ENCODE data around the gene CARNS1. TPM values are rescaled to one million over a fixed set of nuclear protein-coding genes. Genes with fewer than 3 reads are reported as not detected.

CARNS1 gene
- total RNA-seq, 1 experiment from 2014 or later: 1.1 TPM

DNA sequence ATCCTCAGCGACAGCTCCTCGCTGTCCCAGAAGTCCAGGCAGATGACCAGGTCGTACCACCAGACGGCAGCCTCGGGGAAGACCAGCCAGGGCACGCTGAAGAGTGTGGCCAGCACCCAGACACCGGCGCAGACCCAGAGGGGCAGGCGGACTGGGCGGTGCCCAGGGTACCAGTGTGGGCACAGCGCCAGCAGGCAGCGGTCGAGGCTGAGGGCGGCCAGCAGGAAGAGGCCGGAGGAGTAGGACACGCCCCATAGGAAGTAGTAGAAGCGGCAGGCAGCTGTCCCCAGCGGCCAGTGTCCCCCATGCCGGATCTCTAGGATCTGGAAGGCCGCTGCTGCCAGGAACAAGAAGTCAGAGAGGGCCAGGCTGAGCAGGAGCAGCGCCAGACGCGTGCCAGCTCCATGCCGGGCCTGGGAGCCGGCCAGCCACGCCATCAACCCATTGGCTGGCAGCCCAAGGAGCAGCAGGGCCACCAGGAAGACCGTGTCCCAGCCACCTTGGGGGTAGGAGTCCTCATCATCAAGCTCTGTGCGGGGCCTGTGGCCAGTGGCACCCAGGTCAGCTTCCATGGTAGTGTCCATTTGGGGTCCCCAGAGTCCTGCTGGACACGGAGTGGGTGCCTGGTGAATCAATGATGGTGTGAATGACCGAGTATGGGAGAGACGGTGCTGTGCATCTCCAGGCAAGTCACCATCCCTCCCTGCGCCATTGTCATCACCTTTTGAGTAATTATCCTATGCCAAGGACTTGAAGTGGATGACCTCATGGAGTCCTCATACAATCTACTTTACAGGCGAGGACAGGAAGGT lies 36.9 kb downstream of the CARNS1 start, which contains the start of gene GPR152:
Gene GPR152, minus strand, starts transcription at position 589 of the 812 bp plus-strand sequence. Its CDS starts 5 bp downstream, at position 584.
- H3K27ac Mint-ChIP-seq: peak within 1 kb of the TSS in 1 of 3 experiments; percentile 68; a peak in 1 of 7 replicates

More for the DNA sequence above, 36.9 kb downstream of the CARNS1 start, which contains the start of gene GPR152:
- Histone ChIP-seq H2BK20ac (ENCODE audit: low read depth, low read length, poor library complexity, severe bottlenecking) (no peak within 1 kb of the TSS), H2BK15ac (ENCODE audit: low read depth, low read length) (no peak within 1 kb of the TSS), H2BK5ac (ENCODE audit: insufficient read length, low read length) (no peak within 1 kb of the TSS), H3K4me2 (ENCODE audit: insufficient read depth, insufficient read length, low read length) (no peak within 1 kb of the TSS), H3K18ac (ENCODE audit: insufficient read length, low read depth, low read length) (no peak within 1 kb of the TSS), H3K27me3 (ENCODE audit: insufficient read depth, low read length) (no peaks in the 10 kb centered on the region), H3K56ac (ENCODE audit: insufficient read length, low read depth, low read length) (no peak within 1 kb of the TSS), H2AFZ (ENCODE audit: low read length) (no peak within 1 kb of the TSS), H2BK120ac (ENCODE audit: low read depth, low read length, poor library complexity, severe bottlenecking) (no peak within 1 kb of the TSS), H3K79me1 (ENCODE audit: insufficient read depth, low read depth, low read length, poor library complexity, severe bottlenecking) (no peaks in the 10 kb centered on the region), H3K23me2 (ENCODE audit: insufficient read length, low read depth, low read length, poor library complexity, severe bottlenecking) (peaks cover 5% of the 10 kb centered on the region), H3K79me2 (ENCODE audit: insufficient read depth, low read length) (no peaks in the 10 kb centered on the region), H3K4ac (ENCODE audit: low read depth, low read length) (no peak within 1 kb of the TSS), H3K9me3 (ENCODE audit: control insufficient read depth, low read depth, low read length) (no peaks in the 10 kb centered on the region), H2BK12ac (ENCODE audit: insufficient read length, low read depth, low read length) (no peak within 1 kb of the TSS), H4K5ac (ENCODE audit: insufficient read length, low read depth, low read length) (no peak within 1 kb of the TSS), H3K27ac (ENCODE audit: insufficient read length, low read depth, low read length) (no peak within 1 kb of the TSS), H3T11ph (ENCODE audit: low read length) (no peak within 1 kb of the TSS), H3K23ac (ENCODE audit: insufficient read length, low read depth, low read length) (no peak within 1 kb of the TSS), H3K4me1 (ENCODE audit: insufficient read depth, low read length) (no peaks in the 10 kb centered on the region), H4K8ac (replicated peaks; ENCODE audit: insufficient read length, low read depth, low read length) (no peak within 1 kb of the TSS), H4K20me1 (ENCODE audit: control insufficient read depth, insufficient read depth, insufficient read length) (no peaks in the 10 kb centered on the region), H3K14ac (ENCODE audit: insufficient read depth, low read length) (no peak within 1 kb of the TSS; the same call in 1 of the 2 replicates), H4K91ac (ENCODE audit: insufficient read length, low read depth, low read length) (no peak within 1 kb of the TSS), H2AK5ac (ENCODE audit: insufficient read length, low read length) (no peak within 1 kb of the TSS), H3K9ac (ENCODE audit: extremely low read depth, insufficient read length, low read length) (no peak within 1 kb of the TSS)
- Mint-ChIP-seq H3K36me3 (ENCODE audit: insufficient read depth in 1 of 3, low read depth in 3 of 3) (no peaks in the 10 kb centered on the region; a peak in 1 of 7 replicates), H3K4me3 (peak within 1 kb of the TSS in 1 of 2 experiments; percentile 45; a peak in 1 of 5 replicates), H3K9me3 (no peaks in the 10 kb centered on the region; a peak in 1 of 5 replicates), H3K4me1 (0 out of 4 replicates have a peak, but pooled peaks cover 2 to 4% of the 10 kb centered on the region in 2 experiments), H3K27me3 (ENCODE audit: low read depth) (peaks cover 13% of the 10 kb centered on the region)
- DNase-seq: no peak
- no CpG with 5 or more reads among the region's 33 CpGs for WGBS (ENCODE audit: extremely low coverage, insufficient read length, low lambda C conversion rate)
- TF ChIP-seq, protein P1, sequence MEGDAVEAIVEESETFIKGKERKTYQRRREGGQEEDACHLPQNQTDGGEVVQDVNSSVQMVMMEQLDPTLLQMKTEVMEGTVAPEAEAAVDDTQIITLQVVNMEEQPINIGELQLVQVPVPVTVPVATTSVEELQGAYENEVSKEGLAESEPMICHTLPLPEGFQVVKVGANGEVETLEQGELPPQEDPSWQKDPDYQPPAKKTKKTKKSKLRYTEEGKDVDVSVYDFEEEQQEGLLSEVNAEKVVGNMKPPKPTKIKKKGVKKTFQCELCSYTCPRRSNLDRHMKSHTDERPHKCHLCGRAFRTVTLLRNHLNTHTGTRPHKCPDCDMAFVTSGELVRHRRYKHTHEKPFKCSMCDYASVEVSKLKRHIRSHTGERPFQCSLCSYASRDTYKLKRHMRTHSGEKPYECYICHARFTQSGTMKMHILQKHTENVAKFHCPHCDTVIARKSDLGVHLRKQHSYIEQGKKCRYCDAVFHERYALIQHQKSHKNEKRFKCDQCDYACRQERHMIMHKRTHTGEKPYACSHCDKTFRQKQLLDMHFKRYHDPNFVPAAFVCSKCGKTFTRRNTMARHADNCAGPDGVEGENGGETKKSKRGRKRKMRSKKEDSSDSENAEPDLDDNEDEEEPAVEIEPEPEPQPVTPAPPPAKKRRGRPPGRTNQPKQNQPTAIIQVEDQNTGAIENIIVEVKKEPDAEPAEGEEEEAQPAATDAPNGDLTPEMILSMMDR (conservative IDR thresholded peaks at IDR 0.05): no peak
